Medulla oblongata (tissue), 1 donor: Measurements from ENCODE around the gene PGAP2.
"Not testable (repeated sequence)": the region's sequence is repeated elsewhere in the genome, so short reads cannot be mapped to it uniquely, and the experiment has no call there.

Experiments used
- DNase-seq: peaks from one replicate; pipeline ENCODE4 v3.0.0-alpha.2; 2015; ENCODE audit errors: extremely low spot score

The PGAP2 gene

GRCh38 chr11:3854977-3855807, 46.8 kb downstream of the PGAP2 start, which contains the start of gene STIM1:
STIM1 (plus strand) TSS chr11:3855664; CDS start chr11:3856271, 607 bp downstream.
- DNase-seq, result peak; percentile 97

GRCh38 chr11:3855808-3856491, 47.6 kb downstream of the PGAP2 start:
- DNase-seq, result peak; percentile 44

GRCh38 chr11:3856856-3857553, 48.6 kb downstream of the PGAP2 start:
- no peak for DNase-seq

- DNase-seq, result no peak
Measured at GRCh38 chr11:3857628-3858027, 49.3 kb downstream of the PGAP2 start.

GRCh38 chr11:3859373-3859881, 51.1 kb downstream of the PGAP2 start:
- DNase-seq, result no peak

GRCh38 chr11:3860375-3860774, 52.0 kb downstream of the PGAP2 start:
- no peak for DNase-seq

- not testable (repeated sequence) for DNase-seq
Measured at GRCh38 chr11:3860898-3861393, 52.6 kb downstream of the PGAP2 start.

- no peak for DNase-seq
Measured at GRCh38 chr11:3861683-3862082, 53.3 kb downstream of the PGAP2 start.

- no peak for DNase-seq
Measured at GRCh38 chr11:3865388-3866193, 57.2 kb downstream of the PGAP2 start.

- DNase-seq, result no peak
Measured at GRCh38 chr11:3866206-3866605, 57.8 kb downstream of the PGAP2 start.

- DNase-seq, result no peak
Measured at GRCh38 chr11:3866836-3867208, 58.5 kb downstream of the PGAP2 start.

- DNase-seq, result no peak
Measured at GRCh38 chr11:3867209-3868091, 59.1 kb downstream of the PGAP2 start.

GRCh38 chr11:3873712-3874349, 65.5 kb downstream of the PGAP2 start:
- DNase-seq, result no peak
